Naive thymus-derived CD8-positive, alpha-beta T cell (primary cell): Measurements from ENCODE around the gene RBM8A. TPM values are rescaled to one million over a fixed set of nuclear protein-coding genes. Genes with fewer than 3 reads are reported as not detected.

ENCODE experiments used
- ATAC-seq, 2 donors: fragments of 150-1000 bp; cut with Tn5 transposase in 1 of 2; sonication (Bioruptor Pico), chemical (Tn5 transposase) in 1 of 2; 1 replicate in 1 of 2; 2 replicates in 1 of 2; pipeline ENCODE4 v1.10.0; 2021; ENCODE audit warnings: mild to moderate bottlenecking in 2 of 2, moderate library complexity in 2 of 2
- POLR2A ChIA-PET: fragments of 350-600 bp; sonication (Branson Sonifier 250); formaldehyde crosslinking; loops from one replicate; lab custom pipeline; 2021; ENCODE audit warnings: antibody characterized with exemption; lab: Charles Lee
- DNase-seq, 10 donors: peaks; one replicate each; pipeline versions ENCODE4 v3.0.0 to v3.0.0-alpha.2; 2020 to 2022
- H3K27ac Mint-ChIP-seq, 10 donors: one replicate each; pipeline ENCODE4 v1.8.0; 2020 to 2022; ENCODE audit warnings: mild to moderate bottlenecking in 10 of 10, mixed read lengths in 10 of 10, moderate library complexity in 4 of 10, inconsistent platforms in 1 of 10
- H3K27me3 Mint-ChIP-seq, 5 donors: one replicate each; pipeline ENCODE4 v1.8.0; 2021 to 2022; ENCODE audit warnings: mixed read lengths in 5 of 5
- H3K36me3 Mint-ChIP-seq, 3 donors: one replicate each; pipeline ENCODE4 v1.8.0; 2020 to 2022; ENCODE audit warnings: mixed read lengths in 3 of 3, mild to moderate bottlenecking in 2 of 3, inconsistent platforms in 1 of 3
- H3K4me1 Mint-ChIP-seq, 4 donors: one replicate each; pipeline ENCODE4 v1.8.0; 2021 to 2022; ENCODE audit warnings: mixed read lengths in 4 of 4
- H3K4me3 Mint-ChIP-seq, 10 donors: one replicate each; pipeline ENCODE4 v1.8.0; 2020 to 2022; ENCODE audit warnings: mild to moderate bottlenecking in 10 of 10, mixed read lengths in 10 of 10, moderate library complexity in 6 of 10, inconsistent platforms in 1 of 10
- H3K9me3 Mint-ChIP-seq, 9 donors: one replicate each; pipeline ENCODE4 v1.8.0; 2020 to 2022; ENCODE audit warnings: mixed read lengths in 9 of 9, mild to moderate bottlenecking in 3 of 9, inconsistent platforms in 1 of 9, moderate library complexity in 1 of 9
- polyA plus RNA-seq, 3 donors: library from polyadenylated mRNA; unstranded; fragments of 300-500 nt; fragmentation: Illumina TruSeq; gene quantifications; one replicate each; pipeline ENCODE4 v1.2.3, GENCODE V29; 2021
- total RNA-seq, 8 experiments: library from RNA in 2 of 8; stranded (reverse) in 2 of 8; gene quantifications; one replicate each; pipeline ENCODE4 v1.2.3 and lab custom pipeline; 2021 to 2026

RBM8A gene
- total and polyA plus RNA-seq, 5 experiments from 2014 or later, result 127 to 191 (median 138) TPM

DNA sequence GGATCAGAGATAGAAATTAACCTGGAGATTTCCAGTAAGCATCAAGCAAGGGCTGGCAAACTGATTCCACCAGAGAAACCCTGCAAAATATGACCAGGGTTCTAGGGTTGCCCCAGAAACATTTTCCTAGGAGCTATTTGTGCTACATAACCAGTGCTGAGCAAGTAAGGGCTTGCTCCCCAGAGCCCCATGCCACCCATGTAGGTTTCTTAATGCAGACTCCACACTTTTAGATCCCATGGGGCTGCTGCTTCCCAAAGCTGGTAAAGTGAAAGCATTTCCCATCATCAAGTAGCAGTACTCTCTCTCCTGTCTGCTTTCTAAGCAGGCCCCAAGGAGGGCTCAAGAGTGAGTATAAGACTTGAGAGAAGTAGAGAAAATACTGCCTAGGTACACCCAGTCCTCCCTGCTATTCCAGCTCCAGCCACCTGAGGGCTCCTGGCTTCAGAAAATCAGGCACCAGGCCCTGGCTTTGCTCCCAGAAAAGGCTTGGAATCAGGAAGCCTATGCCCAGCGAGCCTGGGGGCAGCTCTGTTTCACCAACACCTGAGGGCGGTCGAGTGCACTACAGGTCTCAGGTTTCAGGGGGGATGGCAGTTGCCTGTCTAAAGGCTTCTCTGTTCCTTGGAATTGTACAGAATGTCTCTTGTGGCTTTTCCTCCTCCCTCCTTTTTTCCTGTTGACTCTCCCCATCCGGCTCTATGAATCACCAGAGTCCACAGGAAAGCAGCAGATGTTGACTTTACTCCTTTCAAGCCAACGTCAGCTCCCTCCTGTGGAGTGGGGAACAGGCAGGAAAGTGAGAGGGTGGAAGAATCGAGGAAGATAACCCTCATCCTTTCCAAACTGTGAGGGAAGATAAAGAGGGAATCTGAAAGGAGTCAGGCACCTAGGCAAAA lies 35.4 kb downstream of the RBM8A start:
- POLR2A ChIA-PET, result interaction anchor here (0.6 to 2.0 kb wide), 5 partner anchors 33 to 119 kb away, joined by 3 to 9 read pairs (median 5); partner anchors contain the start of genes ANKRD34A, PIAS3 and POLR3GL
- DNase-seq (peak; percentile 9 to 73 (median 36)), ATAC-seq (peak; percentile 61 to 75)
- no peak overlapping the region for H3K4me3 Mint-ChIP-seq
- peak overlapping the region in 1 of 10 donors; percentile 37 for H3K27ac Mint-ChIP-seq
- H3K4me1 Mint-ChIP-seq, result peaks cover 0 to 1% (median under 1%) of the 10 kb centered on the region in 4 donors
- H3K36me3 Mint-ChIP-seq, result no peaks in the 10 kb centered on the region
- no peaks in the 10 kb centered on the region for H3K27me3 Mint-ChIP-seq
- H3K9me3 Mint-ChIP-seq, result no peaks in the 10 kb centered on the region

DNA sequence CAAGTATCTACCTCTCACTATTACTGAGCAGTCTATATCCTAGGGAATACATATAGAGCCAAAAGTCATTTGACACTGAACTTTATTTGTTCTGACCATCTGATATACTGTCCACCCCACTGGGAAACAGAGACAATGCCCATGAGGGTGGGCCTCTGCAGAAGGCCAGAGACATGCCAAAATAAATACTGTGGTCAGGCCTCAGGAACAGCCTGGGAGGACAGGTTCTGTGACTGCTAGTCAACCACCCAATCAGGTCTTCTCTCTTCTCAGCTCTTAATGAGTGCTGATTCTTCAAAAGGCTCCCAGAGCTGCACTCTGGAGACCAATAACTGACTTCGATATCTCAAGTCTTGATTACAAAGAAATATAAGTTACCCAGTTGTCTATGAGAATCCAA lies 36.1 kb downstream of the RBM8A start:
- Mint-ChIP-seq H3K4me1 (peaks cover 0 to 6% (median 3%) of the 10 kb centered on the region in 4 donors), H3K9me3 (no peaks in the 10 kb centered on the region), H3K4me3 (no peak overlapping the region), H3K36me3 (no peaks in the 10 kb centered on the region), H3K27ac (no peak overlapping the region), H3K27me3 (no peaks in the 10 kb centered on the region)
- no peak for ATAC-seq
- no peak for DNase-seq
- POLR2A ChIA-PET, result interaction anchor here (1.1 to 2.0 kb wide), 4 partner anchors 32 to 120 kb away, joined by 3 to 9 read pairs (median 6); partner anchors contain the start of genes ANKRD34A, PIAS3 and POLR3GL

DNA sequence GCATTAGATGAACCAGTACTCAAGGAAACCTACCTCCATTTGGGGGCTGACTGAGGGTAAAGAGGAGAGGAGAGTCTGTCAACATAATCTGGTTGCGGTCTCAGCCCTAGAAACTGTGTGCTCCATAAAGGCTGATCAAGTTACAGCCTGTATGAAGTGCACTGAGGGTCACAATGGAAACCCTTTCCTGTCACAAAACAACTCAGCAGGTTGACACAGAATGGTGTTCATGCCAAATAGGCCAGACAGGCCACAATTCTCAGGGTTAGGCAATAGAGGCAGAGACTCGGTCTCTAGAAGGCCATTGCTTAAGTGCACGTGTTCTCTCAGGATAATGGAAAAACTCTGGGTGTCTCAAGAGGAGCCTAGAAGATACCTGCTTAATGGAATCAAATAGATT lies 37.6 kb downstream of the RBM8A start:
- no peaks in the 10 kb centered on the region for H3K9me3 Mint-ChIP-seq
- H3K27ac Mint-ChIP-seq, result no peak overlapping the region
- no peaks in the 10 kb centered on the region for H3K36me3 Mint-ChIP-seq
- H3K4me3 Mint-ChIP-seq, result no peak overlapping the region
- POLR2A ChIA-PET, result interaction anchor here (0.7 kb wide), 1 partner anchor 27 kb away, joined by 4 read pairs; no protein-coding TSS in a partner anchor
- DNase-seq (no peak), ATAC-seq (no peak)
- peaks cover 0 to 5% (median 3%) of the 10 kb centered on the region in 5 donors for H3K27me3 Mint-ChIP-seq
- H3K4me1 Mint-ChIP-seq, result peaks cover 9 to 16% (median 12%) of the 10 kb centered on the region in 4 donors

DNA sequence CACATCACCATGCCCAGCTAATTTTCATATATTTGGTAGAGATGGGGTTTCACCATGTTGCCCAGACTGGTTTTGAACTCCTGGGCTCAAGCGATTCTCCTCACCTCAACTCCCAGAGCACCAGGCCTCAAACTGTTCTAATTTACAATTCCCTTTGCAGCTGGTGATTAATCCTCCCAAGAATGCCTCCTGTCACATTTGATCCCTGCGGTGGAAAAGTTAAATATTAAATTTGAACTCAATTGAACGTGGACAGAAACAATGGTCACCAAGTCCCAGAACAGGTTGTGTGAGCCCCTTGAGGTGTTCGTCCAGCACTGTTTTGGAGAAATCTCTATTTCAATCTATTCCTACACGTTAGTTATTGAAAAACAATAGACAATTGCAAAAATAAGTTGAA lies 39.7 kb downstream of the RBM8A start:
- peak overlapping the region in 3 of 10 donors; percentile 45 to 72 (median 53) for H3K4me3 Mint-ChIP-seq
- peaks cover 10 to 18% (median 14%) of the 10 kb centered on the region in 4 donors for H3K4me1 Mint-ChIP-seq
- no peak overlapping the region for H3K27ac Mint-ChIP-seq
- ATAC-seq (no peak), DNase-seq (no peak)
- POLR2A ChIA-PET, result interaction anchor here (0.6 kb wide), 1 partner anchor 79 kb away, joined by 3 read pairs; no protein-coding TSS in a partner anchor
- H3K27me3 Mint-ChIP-seq, result peaks cover 3 to 21% (median 14%) of the 10 kb centered on the region in 5 donors
- no peaks in the 10 kb centered on the region for H3K36me3 Mint-ChIP-seq
- H3K9me3 Mint-ChIP-seq, result no peaks in the 10 kb centered on the region

DNA sequence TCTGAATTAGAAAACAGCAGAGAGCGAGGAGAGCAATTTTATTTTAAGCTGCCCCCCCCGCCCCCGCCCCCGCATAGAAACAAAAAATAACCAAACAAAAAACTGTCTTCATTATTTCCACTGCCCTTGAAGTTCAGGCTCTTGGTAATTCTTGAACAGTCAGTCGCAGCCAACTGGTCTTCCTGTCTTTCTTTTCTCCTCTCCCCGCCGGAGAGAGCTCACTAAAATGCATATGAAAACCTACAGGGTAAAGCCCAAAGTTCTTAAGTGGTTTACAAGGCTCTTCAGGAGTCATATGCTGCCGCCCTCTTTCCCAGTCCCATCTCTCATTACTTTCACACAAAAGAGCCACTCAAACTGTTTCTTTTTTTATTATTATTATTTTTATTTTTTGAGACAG lies 40.5 kb downstream of the RBM8A start:
- Mint-ChIP-seq H3K36me3 (no peaks in the 10 kb centered on the region), H3K4me1 (peaks cover 10 to 18% (median 14%) of the 10 kb centered on the region in 4 donors), H3K9me3 (no peaks in the 10 kb centered on the region), H3K4me3 (peak overlapping the region; percentile 56 to 85 (median 74)), H3K27me3 (peaks cover 3 to 26% (median 17%) of the 10 kb centered on the region in 5 donors), H3K27ac (peak overlapping the region in 2 of 10 donors; percentile 18 to 76)
- DNase-seq (no peak), ATAC-seq (no peak)
- POLR2A ChIA-PET, result interaction anchor here (0.8 to 0.9 kb wide), 3 partner anchors 30 to 71 kb away, joined by 3 to 4 read pairs (median 3); partner anchors contain the start of genes LIX1L and RBM8A

DNA sequence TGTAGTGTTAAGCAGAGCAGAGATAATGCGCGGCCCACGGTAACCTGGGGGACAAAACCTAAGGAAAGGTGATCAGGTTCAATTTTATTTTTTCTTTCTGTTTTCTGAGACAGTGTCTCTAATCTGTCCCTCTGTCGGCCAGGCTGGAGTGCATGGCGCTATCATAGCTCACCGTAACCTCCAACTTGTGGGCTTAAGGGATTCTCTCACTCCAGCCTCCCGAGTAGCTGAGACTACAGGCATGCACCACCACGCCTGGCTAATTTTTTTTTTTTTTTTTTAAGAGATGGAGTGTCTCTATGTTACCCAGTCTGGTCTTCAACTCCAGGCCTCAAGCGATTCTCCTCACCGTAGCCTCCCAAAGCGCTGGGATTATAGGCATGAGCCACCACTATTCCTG lies 40.9 kb downstream of the RBM8A start:
- Mint-ChIP-seq H3K9me3 (no peaks in the 10 kb centered on the region), H3K4me3 (peak overlapping the region; percentile 72 to 91 (median 84)), H3K27ac (peak overlapping the region in 1 of 10 donors; percentile 33), H3K27me3 (peaks cover 3 to 26% (median 17%) of the 10 kb centered on the region in 5 donors), H3K36me3 (no peaks in the 10 kb centered on the region), H3K4me1 (peaks cover 10 to 18% (median 14%) of the 10 kb centered on the region in 4 donors)
- ATAC-seq (peak in 1 of 2 donors; percentile 2), DNase-seq (peak in 1 of 10 donors; percentile 1)
- POLR2A ChIA-PET, result interaction anchor here (0.7 to 1.5 kb wide), 6 partner anchors 31 to 132 kb away, joined by 3 to 8 read pairs (median 4); partner anchors contain the start of genes LIX1L, NUDT17, PEX11B and RBM8A

DNA sequence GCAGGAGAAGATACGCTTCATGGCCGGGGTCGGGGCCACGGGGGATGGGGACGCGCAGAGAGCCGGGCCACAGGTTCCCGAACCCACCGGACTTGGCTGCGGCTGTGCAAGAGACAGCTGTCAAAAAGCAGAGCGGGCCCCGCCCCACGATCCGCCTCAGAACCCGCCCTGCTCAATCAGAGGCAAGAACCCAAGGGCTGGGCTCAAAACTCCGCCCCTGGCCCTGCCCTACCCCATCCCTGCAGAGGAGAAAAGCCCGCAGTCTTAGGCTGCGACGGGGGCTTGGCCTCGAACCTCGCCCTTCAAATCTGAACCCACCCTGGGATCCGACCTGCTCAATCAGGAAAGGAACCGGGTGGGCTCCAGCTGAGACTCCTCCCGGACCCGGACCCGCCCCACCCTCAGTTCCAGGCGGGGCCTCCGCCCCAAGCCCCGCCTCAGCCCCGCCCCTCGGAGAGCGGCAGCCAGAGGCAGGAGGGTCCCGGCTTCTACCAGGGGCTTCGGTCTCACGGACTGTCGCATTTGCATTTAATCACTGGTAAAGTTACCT lies 41.5 kb downstream of the RBM8A start, which contains the start of gene ANKRD35:
Gene ANKRD35, minus strand, starts transcription at position 129 of the 550 bp plus-strand sequence. Its CDS starts 108 bp downstream, at position 21.
- POLR2A ChIA-PET, result interaction anchor here (0.7 to 1.5 kb wide), 5 partner anchors 27 to 132 kb away, joined by 4 to 8 read pairs (median 4); partner anchors contain the start of genes NUDT17, PEX11B, PIAS3 and RBM8A
- Mint-ChIP-seq H3K9me3 (no peaks in the 10 kb centered on the region), H3K27me3 (peaks cover 3 to 26% (median 17%) of the 10 kb centered on the region in 5 donors), H3K4me3 (peak within 1 kb of the TSS; percentile 72 to 91 (median 84)), H3K4me1 (peaks cover 10 to 18% (median 14%) of the 10 kb centered on the region in 4 donors), H3K36me3 (no peaks in the 10 kb centered on the region), H3K27ac (peak within 1 kb of the TSS in 3 of 10 donors; percentile 10 to 74 (median 62))
- peak; percentile 99 for ATAC-seq
- DNase-seq, result peak; percentile 74 to 90 (median 85)

DNA sequence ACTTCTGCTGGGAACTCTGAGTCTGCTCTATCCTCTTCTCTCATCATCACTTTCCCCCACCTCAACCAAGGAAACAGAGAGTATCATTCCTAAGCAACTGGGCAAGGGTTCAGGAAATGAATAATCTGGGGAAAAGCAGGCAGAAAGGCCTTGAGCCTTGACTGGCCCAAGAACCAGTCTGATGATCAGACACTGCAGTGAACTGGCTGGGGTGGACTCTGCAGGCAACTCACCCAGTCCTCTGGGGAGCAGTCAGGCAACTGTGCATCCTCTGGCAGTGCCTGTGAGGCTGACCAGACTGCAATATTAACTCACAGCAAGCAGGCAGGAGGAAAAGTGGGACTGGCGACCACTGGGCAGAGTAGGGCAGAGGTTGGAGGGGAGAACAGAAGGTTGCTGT lies 42.6 kb downstream of the RBM8A start:
- H3K27ac Mint-ChIP-seq, result no peak overlapping the region
- H3K4me1 Mint-ChIP-seq, result peaks cover 10 to 18% (median 14%) of the 10 kb centered on the region in 4 donors
- POLR2A ChIA-PET, result interaction anchor here (0.9 kb wide), 1 partner anchor 24 kb away, joined by 3 read pairs; no protein-coding TSS in a partner anchor
- no peaks in the 10 kb centered on the region for H3K9me3 Mint-ChIP-seq
- H3K36me3 Mint-ChIP-seq, result no peaks in the 10 kb centered on the region
- H3K27me3 Mint-ChIP-seq, result peaks cover 3 to 26% (median 17%) of the 10 kb centered on the region in 5 donors
- ATAC-seq (no peak), DNase-seq (no peak)
- peak overlapping the region in 9 of 10 donors; percentile 20 to 90 (median 82) for H3K4me3 Mint-ChIP-seq

DNA sequence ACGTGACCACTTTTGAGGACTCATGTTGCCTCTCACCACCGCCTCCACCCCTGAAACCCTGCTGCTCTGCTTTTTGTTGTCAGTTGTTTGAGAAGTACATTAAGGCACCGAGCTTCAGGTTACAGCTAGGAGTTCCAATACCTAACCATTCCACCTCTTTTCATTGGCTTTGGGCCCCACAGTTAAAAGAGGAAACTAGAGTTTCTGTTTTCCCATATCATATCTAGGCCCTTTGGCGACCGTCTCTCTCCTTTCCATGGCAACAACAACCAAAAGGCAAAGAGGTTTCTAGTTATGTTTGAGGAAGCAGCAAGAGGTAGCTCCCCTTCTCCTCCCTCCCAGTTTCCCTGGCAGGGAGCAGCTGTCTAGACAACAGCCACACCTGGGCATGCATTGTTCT lies 47.5 kb downstream of the RBM8A start:
- no peaks in the 10 kb centered on the region for H3K36me3 Mint-ChIP-seq
- peaks cover under 1 to 3% (median 2%) of the 10 kb centered on the region in 4 donors for H3K4me1 Mint-ChIP-seq
- H3K9me3 Mint-ChIP-seq, result no peaks in the 10 kb centered on the region
- no peak overlapping the region for H3K27ac Mint-ChIP-seq
- ATAC-seq, result no peak
- POLR2A ChIA-PET, result interaction anchor here (1.6 kb wide), 1 partner anchor 21 kb away, joined by 5 read pairs; the partner anchor contains the start of gene PIAS3
- no peak overlapping the region for H3K4me3 Mint-ChIP-seq
- DNase-seq, result no peak
- H3K27me3 Mint-ChIP-seq, result peaks cover 3 to 34% (median 13%) of the 10 kb centered on the region in 5 donors

DNA sequence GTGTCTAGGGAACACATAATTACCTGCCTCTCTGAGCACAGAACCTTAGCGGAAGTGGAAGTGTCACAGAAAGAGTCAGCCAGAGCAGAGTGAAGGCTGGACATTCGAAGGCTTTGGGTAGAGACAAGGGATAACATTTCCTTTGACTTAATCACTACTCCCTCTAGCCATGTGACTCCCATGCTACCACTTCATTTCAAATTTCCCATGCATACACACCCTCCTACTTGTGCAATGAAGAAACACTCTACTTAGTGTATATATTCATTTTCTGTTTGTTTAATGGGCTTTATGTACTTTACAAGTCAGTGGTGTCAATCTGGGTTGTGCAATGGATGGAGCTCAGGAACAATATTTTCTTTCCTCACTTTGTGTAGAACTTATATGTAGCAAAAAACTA lies 48.6 kb downstream of the RBM8A start:
- POLR2A ChIA-PET, result no interaction called here
- DNase-seq (no peak), ATAC-seq (no peak)
- Mint-ChIP-seq H3K4me1 (peaks cover 0 to under 1% (median 0%) of the 10 kb centered on the region in 4 donors), H3K9me3 (no peaks in the 10 kb centered on the region), H3K27me3 (peaks cover 3 to 27% (median 10%) of the 10 kb centered on the region in 5 donors), H3K27ac (no peak overlapping the region), H3K36me3 (no peaks in the 10 kb centered on the region), H3K4me3 (no peak overlapping the region)

DNA sequence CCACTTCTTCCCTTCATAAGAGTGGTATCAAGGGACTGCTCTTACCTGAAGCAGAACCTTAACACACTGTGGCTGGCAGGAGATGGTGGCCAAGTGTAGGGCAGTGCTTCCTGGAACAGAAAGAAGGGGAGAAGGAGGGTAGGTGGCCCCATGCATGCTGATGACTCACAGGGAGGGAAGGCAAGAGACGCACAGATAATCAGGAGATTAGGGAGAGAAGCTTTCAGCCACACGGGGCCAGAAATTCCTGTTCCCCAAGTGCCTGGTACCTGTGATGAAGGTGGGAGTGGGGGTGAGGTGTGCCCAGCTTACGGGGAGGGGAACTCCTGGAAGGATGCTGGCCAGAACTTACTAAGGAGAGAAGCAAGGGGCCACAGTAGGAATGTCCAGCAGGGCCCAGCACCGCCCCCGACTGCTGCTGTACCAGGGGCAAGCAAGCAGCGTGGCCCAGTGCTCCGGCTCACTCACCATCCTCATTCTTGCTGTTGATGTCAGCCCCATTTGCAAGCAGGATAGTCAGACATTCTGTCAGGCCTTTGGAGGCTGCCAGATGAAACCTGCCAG lies 49.3 kb downstream of the RBM8A start:
- H3K4me1 Mint-ChIP-seq, result peaks cover 0 to 4% (median 2%) of the 10 kb centered on the region in 4 donors
- peaks cover 1 to 20% (median 5%) of the 10 kb centered on the region in 5 donors for H3K27me3 Mint-ChIP-seq
- ATAC-seq, result no peak
- POLR2A ChIA-PET, result no interaction called here
- no peak overlapping the region for H3K27ac Mint-ChIP-seq
- H3K9me3 Mint-ChIP-seq, result no peaks in the 10 kb centered on the region
- no peaks in the 10 kb centered on the region for H3K36me3 Mint-ChIP-seq
- no peak overlapping the region for H3K4me3 Mint-ChIP-seq
- DNase-seq, result no peak

DNA sequence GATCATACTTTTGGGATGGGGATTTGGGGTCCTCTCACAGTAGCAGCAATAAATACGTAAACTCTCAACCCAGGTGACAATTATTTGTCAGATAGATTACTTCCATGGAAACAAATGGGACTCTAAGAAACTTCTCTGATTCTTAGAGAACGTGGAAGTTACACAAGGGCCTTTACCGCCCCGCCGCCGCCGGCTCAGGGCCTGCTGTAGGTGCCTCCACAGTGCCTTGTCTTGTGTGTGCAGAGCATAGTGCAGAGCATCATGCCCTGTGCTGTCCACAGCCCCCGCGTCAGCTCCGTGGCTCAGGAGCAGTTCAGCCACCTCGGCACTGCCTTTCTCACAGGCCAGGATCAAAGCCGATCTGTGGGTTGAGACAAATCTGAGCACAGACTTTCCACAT lies 52.6 kb downstream of the RBM8A start:
- no peak overlapping the region for H3K27ac Mint-ChIP-seq

More for the DNA sequence above, 52.6 kb downstream of the RBM8A start:
- POLR2A ChIA-PET, result no interaction called here
- Mint-ChIP-seq H3K36me3 (no peaks in the 10 kb centered on the region), H3K27me3 (peaks cover 0 to 11% (median 2%) of the 10 kb centered on the region in 5 donors), H3K4me1 (peaks cover 9 to 20% (median 17%) of the 10 kb centered on the region in 4 donors), H3K4me3 (no peak overlapping the region), H3K9me3 (no peaks in the 10 kb centered on the region)
- ATAC-seq (no peak), DNase-seq (no peak)
